H1 (cell line): ENCODE data around the gene VIM. TPM values are rescaled to one million over a fixed set of nuclear protein-coding genes. Genes with fewer than 3 reads are reported as not detected.

Experiments
- CTCF ChIA-PET: fragments of 300-600 bp; sonication (Branson Sonifier 250); formaldehyde crosslinking; loops from one replicate; lab custom pipeline; 2021; ENCODE audit not compliant: partially characterized antibody; lab: Charles Lee
- POLR2A ChIA-PET: fragments of 300-600 bp; sonication (Branson Sonifier 250); formaldehyde crosslinking; loops from one replicate; lab custom pipeline; 2021; ENCODE audit warnings: inconsistent platforms; ENCODE audit not compliant: partially characterized antibody; lab: Charles Lee
- DNase-seq, 2 experiments: peaks; one replicate each; pipeline versions ENCODE4 v3.0.0 to v3.0.0-alpha.2; 2010 to 2022; ENCODE audit warnings: low spot score in 2 of 2, low read depth in 1 of 2, mixed read lengths in 1 of 2
- FAIRE-seq: peaks from 2 replicates; lab custom pipeline; 2011; peaks lifted over from hg19 to GRCh38; lab: Jason Lieb, UNC
- H2AFZ ChIP-seq: 2 replicates; pipeline ENCODE4 v1.8.1; 2012; ENCODE audit warnings: low read length, inconsistent platforms
- H2AK5ac ChIP-seq: 2 replicates; pipeline ENCODE4 v1.6.1; 2013; ENCODE audit warnings: low read depth, low read length
- H2BK120ac ChIP-seq: replicated peaks from 2 replicates; pipeline ENCODE3; 2013; ENCODE audit warnings: low read depth, low read length, inconsistent platforms
- H2BK12ac ChIP-seq: 2 replicates; pipeline ENCODE4 v1.6.1; 2013; ENCODE audit warnings: low read depth, low read length
- H2BK15ac ChIP-seq: 2 replicates; pipeline ENCODE4 v1.6.1; 2013; ENCODE audit warnings: low read length
- H2BK20ac ChIP-seq: 2 replicates; pipeline ENCODE4 v1.6.1; 2013; ENCODE audit warnings: low read length
- H2BK5ac ChIP-seq: 2 replicates; pipeline ENCODE4 v1.6.1; 2013; ENCODE audit warnings: low read depth, low read length
- H3K14ac ChIP-seq: 2 replicates; pipeline ENCODE4 v1.6.1; 2013; ENCODE audit warnings: inconsistent platforms; ENCODE audit not compliant: insufficient read length
- H3K18ac ChIP-seq: 2 replicates; pipeline ENCODE4 v1.6.1; 2013; ENCODE audit warnings: low read length; ENCODE audit errors: extremely low read depth
- H3K23ac ChIP-seq: 2 replicates; pipeline ENCODE4 v1.6.1; 2013; ENCODE audit warnings: inconsistent platforms; ENCODE audit not compliant: insufficient read length
- H3K23me2 ChIP-seq: 2 replicates; pipeline ENCODE4 v1.6.1; 2013; ENCODE audit warnings: low read depth, low read length
- H3K27ac ChIP-seq: 2 replicates; pipeline ENCODE4 v1.6.1; 2011; ENCODE audit warnings: low read depth, low read length, inconsistent platforms
- H3K27me3 ChIP-seq, 4 experiments: replicated peaks in 1 of 4; 1 replicate in 1 of 4; 2 replicates in 3 of 4; pipeline versions ENCODE4 v1.6.1 to v1.8.1; 2011 to 2013; ENCODE audit warnings: low read length in 3 of 4, mild to moderate bottlenecking in 3 of 4, inconsistent platforms in 2 of 4, mixed read lengths in 2 of 4, moderate library complexity in 1 of 4; ENCODE audit not compliant: control insufficient read depth in 3 of 4, insufficient read depth in 3 of 4; ENCODE audit errors: extremely low read depth in 1 of 4
- H3K36me3 ChIP-seq, 4 experiments: 2 replicates each; pipeline versions ENCODE4 v1.6.1 to v1.8.1; 2011 to 2013; ENCODE audit warnings: mild to moderate bottlenecking in 4 of 4, low read length in 3 of 4, moderate library complexity in 2 of 4, control low read depth in 1 of 4, inconsistent platforms in 1 of 4; ENCODE audit not compliant: insufficient read depth in 4 of 4, control insufficient read depth in 2 of 4
- H3K4ac ChIP-seq: replicated peaks from 2 replicates; pipeline ENCODE3; 2013; ENCODE audit warnings: low read length, low read depth, mixed read lengths, inconsistent platforms; ENCODE audit not compliant: insufficient read length
- H3K4me1 ChIP-seq, 4 experiments: replicated peaks in 1 of 4; 1 replicate in 1 of 4; 2 replicates in 3 of 4; pipeline versions ENCODE4 v1.6.1 to v1.8.1; 2011 to 2013; ENCODE audit warnings: low read length in 3 of 4, inconsistent platforms in 2 of 4, mixed read lengths in 1 of 4; ENCODE audit not compliant: insufficient read depth in 4 of 4, control insufficient read depth in 3 of 4
- H3K4me2 ChIP-seq, 2 experiments: 2 replicates each; pipeline versions ENCODE4 v1.6.1 to v1.8.1; 2011 to 2013; ENCODE audit warnings: low read depth in 2 of 2, low read length in 2 of 2, control low read depth in 1 of 2, inconsistent platforms in 1 of 2, mild to moderate bottlenecking in 1 of 2; ENCODE audit not compliant: insufficient read depth in 1 of 2
- H3K4me3 ChIP-seq, 4 experiments: fragments of 200-600, 300-600 bp in 1 of 4; sonication (generic), shearing (Covaris generic), sonication (Bioruptor Twin) in 1 of 4; 2 replicates each; pipeline versions ENCODE4 v1.5.1 to v1.8.1; 2011 to 2016; ENCODE audit warnings: low read length in 4 of 4, low read depth in 3 of 4, control low read depth in 2 of 4, inconsistent platforms in 2 of 4, mild to moderate bottlenecking in 2 of 4, mixed read lengths in 1 of 4, moderate library complexity in 1 of 4; ENCODE audit not compliant: insufficient read depth in 2 of 4; ENCODE audit errors: extremely low read depth in 1 of 4
- H3K56ac ChIP-seq: replicated peaks from 2 replicates; pipeline ENCODE3; 2013; ENCODE audit warnings: low read depth, mild to moderate bottlenecking, mixed read lengths, low read length, inconsistent platforms; ENCODE audit not compliant: insufficient read length
- H3K79me1 ChIP-seq: 2 replicates; pipeline ENCODE4 v1.6.1; 2013; ENCODE audit warnings: low read depth, low read length, control low read depth
- H3K79me2 ChIP-seq, 2 experiments: 2 replicates each; pipeline versions ENCODE4 v1.6.1 to v1.8.1; 2012 to 2013; ENCODE audit warnings: low read length in 2 of 2, mild to moderate bottlenecking in 2 of 2, inconsistent platforms in 1 of 2; ENCODE audit not compliant: insufficient read depth in 2 of 2, control insufficient read depth in 1 of 2
- H3K9ac ChIP-seq, 4 experiments: replicated peaks in 1 of 4; 1 replicate in 1 of 4; 2 replicates in 3 of 4; pipeline versions ENCODE4 v1.6.1 to v1.8.1; 2011 to 2013; ENCODE audit warnings: low read depth in 3 of 4, low read length in 3 of 4, control low read depth in 2 of 4, mild to moderate bottlenecking in 2 of 4, moderate library complexity in 2 of 4, inconsistent platforms in 1 of 4; ENCODE audit errors: extremely low read depth in 1 of 4
- H3K9me3 ChIP-seq, 2 experiments: 2 replicates each; pipeline versions ENCODE4 v1.6.1 to v1.8.1; 2012 to 2013; ENCODE audit warnings: mild to moderate bottlenecking in 2 of 2, moderate library complexity in 2 of 2, control low read depth in 1 of 2, inconsistent platforms in 1 of 2, low read depth in 1 of 2, low read length in 1 of 2, mixed read lengths in 1 of 2; ENCODE audit not compliant: insufficient read depth in 2 of 2
- H4K20me1 ChIP-seq, 2 experiments: replicated peaks in 1 of 2; 2 replicates each; pipeline versions ENCODE3 to v1.8.1; 2011 to 2013; ENCODE audit warnings: inconsistent platforms in 2 of 2, low read length in 2 of 2, mild to moderate bottlenecking in 1 of 2; ENCODE audit not compliant: insufficient read depth in 2 of 2, control insufficient read depth in 1 of 2
- H4K5ac ChIP-seq: 2 replicates; pipeline ENCODE4 v1.6.1; 2013; ENCODE audit warnings: low read length, low read depth, mixed read lengths, inconsistent platforms; ENCODE audit not compliant: insufficient read length
- H4K8ac ChIP-seq: 2 replicates; pipeline ENCODE4 v1.8.0; 2013; ENCODE audit warnings: mild to moderate bottlenecking, moderate library complexity, low read length, inconsistent platforms; ENCODE audit not compliant: insufficient read depth; ENCODE audit errors: extremely low read depth
- H4K91ac ChIP-seq: replicated peaks from 2 replicates; pipeline ENCODE3; 2013; ENCODE audit warnings: low read length, mixed read lengths, inconsistent platforms; ENCODE audit not compliant: insufficient read length
- BRCA1 ChIP-seq: IDR thresholded peaks from 2 replicates; pipeline ENCODE4 v1.6.1; 2012; ENCODE audit warnings: low read depth, low read length, improper control_type of control experiment
- CBX8 ChIP-seq: fragments of 300-800, 300-1000 bp; sonication (generic); IDR thresholded peaks from 2 replicates; pipeline ENCODE4 v1.7.1; 2016; ENCODE audit warnings: low read depth, low read length, borderline replicate concordance
- FOSL1 ChIP-seq: IDR thresholded peaks from 2 replicates; pipeline ENCODE4 v1.6.1; 2011; ENCODE audit warnings: mild to moderate bottlenecking, low read depth, low read length, moderate library complexity; ENCODE audit not compliant: insufficient read depth
- KDM5A ChIP-seq: fragments of 200-600 bp; IDR thresholded peaks from 2 replicates; pipeline ENCODE4 v1.7.1; 2012; ENCODE audit warnings: mild to moderate bottlenecking, low read length, inconsistent platforms, mixed read lengths
- NANOG ChIP-seq: IDR thresholded peaks from 2 replicates; pipeline ENCODE4 v1.6.1; 2011; ENCODE audit warnings: low read length, low read depth, mild to moderate bottlenecking, inconsistent platforms; ENCODE audit not compliant: insufficient read depth, poor library complexity, severe bottlenecking
- RFX5 ChIP-seq: IDR thresholded peaks from 2 replicates; pipeline ENCODE4 v1.6.1; 2011; ENCODE audit warnings: low read depth, low read length, improper control_type of control experiment, borderline replicate concordance
- SUZ12 ChIP-seq: fragments of 200-600 bp; sonication (generic); IDR thresholded peaks from 2 replicates; pipeline ENCODE4 v1.6.1; 2012; ENCODE audit warnings: mild to moderate bottlenecking, inconsistent platforms, low read length, moderate library complexity, mixed read lengths
- WGBS, 2 experiments: shearing (Covaris generic) in 1 of 2; methylation state at CpG; one replicate each; pipeline versions ENCODE4 v1.1.6 to v1.1.7; 2013 to 2015; ENCODE audit warnings: low lambda C conversion rate in 2 of 2, mixed read lengths in 2 of 2, inconsistent platforms in 1 of 2, low coverage in 1 of 2, missing lambda C conversion rate in 1 of 2; ENCODE audit not compliant: insufficient replicate concordance in 2 of 2, insufficient coverage in 1 of 2, insufficient read length in 1 of 2; ENCODE audit errors: extremely low coverage in 1 of 2, missing lambda C conversion rate in 1 of 2; 5-methylcytosine and 5-hydroxymethylcytosine counted together
- polyA plus RNA-seq, 7 experiments: library from polyadenylated mRNA; depleted of rRNA in 3 of 7; stranded (reverse) in 5 of 7; unstranded in 2 of 7; fragments of >200 nt in 5 of 7; fragments of 200-250 nt in 2 of 7; gene quantifications; 1 replicate in 5 of 7; 2 replicates in 1 of 7; 4 replicates in 1 of 7; pipeline versions ENCODE4 v1.2.1 to v1.2.3, GENCODE V29; 2011 to 2013; ENCODE audit warnings: missing spikeins in 2 of 7, mixed read lengths in 2 of 7
- total RNA-seq: library from RNA; stranded (reverse); fragmentation: NEBNext Ultra II Directional; extraction: Animal tissue kit (Norgen Biotek cat#: 25700); gene quantifications from 2 replicates; pipeline ENCODE4 v1.2.1, GENCODE V29; 2021

VIM gene
- total and polyA plus RNA-seq, 2 of the 8 experiments (the other 6 are each of a cell fraction or from before 2014, with no cell fraction given), result 347 to 372 TPM

GRCh38 chr10:17219024-17219423 lies 9.0 kb upstream of the VIM start:
- Histone ChIP-seq H3K4me2 (no peak overlapping the region), H3K4me1 (peaks cover 0 to 9% (median 7%) of the 10 kb centered on the region in 4 experiments; a peak in 4 of 7 replicates), H3K14ac (no peak overlapping the region), H3K9ac (no peak overlapping the region), H3K79me1 (no peaks in the 10 kb centered on the region), H2AFZ (no peak overlapping the region), H3K27ac (no peak overlapping the region), H3K79me2 (no peaks in the 10 kb centered on the region), H2BK5ac (no peak overlapping the region), H2AK5ac (no peak overlapping the region), H3K36me3 (no peaks in the 10 kb centered on the region), H3K18ac (no peak overlapping the region), H3K23me2 (no peaks in the 10 kb centered on the region), H4K8ac (no peak overlapping the region), H2BK15ac (no peak overlapping the region), H2BK20ac (no peak overlapping the region), H2BK120ac (no peak overlapping the region), H3K4me3 (peak overlapping the region in 1 of 4 experiments; percentile 15; a peak in 1 of 8 replicates), H4K20me1 (no peaks in the 10 kb centered on the region), H3K23ac (no peak overlapping the region), H4K5ac (peak overlapping the region; percentile 57), H3K27me3 (no peaks in the 10 kb centered on the region), H4K91ac (no peak overlapping the region), H3K9me3 (no peaks in the 10 kb centered on the region), H2BK12ac (no peak overlapping the region), H3K4ac (no peak overlapping the region), H3K56ac (no peak overlapping the region)
- FAIRE-seq (no peak), DNase-seq (no peak)
- POLR2A ChIA-PET, result interaction anchor here (1.0 kb wide), 2 partner anchors 11 kb away, joined by 3 to 5 read pairs; no protein-coding TSS in a partner anchor
- 74% methylated on average over 2 of the region's 2 CpGs; no CpG with 5 or more reads in 1 of the 2 experiments for WGBS, 2 experiments
- TF ChIP-seq RFX5, result no peak
- TF ChIP-seq KDM5A, result no peak
- TF ChIP-seq SUZ12, result no peak
- no peak for TF ChIP-seq CBX8
- no peak for TF ChIP-seq BRCA1
- TF ChIP-seq FOSL1, result no peak
- peak; percentile 42 for TF ChIP-seq NANOG
- CTCF ChIA-PET, result interaction anchor here (1.9 kb wide), 1 partner anchor 9 kb away, joined by 6 read pairs; the partner anchor contains the start of gene VIM
